Posterior cingulate gyrus (tissue), 11 donors: ENCODE data around the gene SNX1.

ENCODE experiments used
- DNase-seq, 10 donors: peaks; one replicate each; pipeline versions ENCODE4 v3.0.0 to v3.0.0-alpha.2; 2020 to 2021; ENCODE audit warnings: mixed read lengths in 3 of 10
- intact Hi-C: fragments of 100-400 bp; cut with DNase I; formaldehyde crosslinking; loops from one replicate; pipeline ENCODE4 v1.15.1; 2023

Gene SNX1

GRCh38 chr15:64141798-64142512 is 46.2 kb downstream of the SNX1 start:
- intact Hi-C loops, result no loop called here
- DNase-seq, result peak in 1 of 10 donors; percentile 45

DNA sequence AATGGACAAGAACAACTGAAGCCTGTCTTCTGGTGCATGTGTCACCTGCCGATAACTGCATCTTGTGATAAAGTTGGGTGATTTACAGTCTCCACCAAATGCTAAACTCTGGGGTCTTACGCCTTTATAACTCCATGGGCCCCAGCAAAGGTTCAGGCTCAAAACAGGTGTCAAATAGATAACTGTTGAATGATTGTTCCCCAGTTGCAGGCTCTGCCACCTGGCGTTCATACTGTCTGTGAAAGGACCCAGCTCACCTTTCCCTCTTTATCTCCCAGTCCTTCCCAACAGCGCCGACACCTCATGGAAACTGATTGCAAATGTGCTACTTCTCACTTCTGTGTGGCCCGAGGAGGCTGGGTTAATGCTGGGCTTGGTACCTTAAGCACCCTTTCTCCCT is 47.5 kb downstream of the SNX1 start:
- intact Hi-C loops, result no loop called here
- no peak for DNase-seq

GRCh38 chr15:64144192-64144564 is 48.4 kb downstream of the SNX1 start:
- intact Hi-C loops, result no loop called here
- DNase-seq, result no peak

DNA sequence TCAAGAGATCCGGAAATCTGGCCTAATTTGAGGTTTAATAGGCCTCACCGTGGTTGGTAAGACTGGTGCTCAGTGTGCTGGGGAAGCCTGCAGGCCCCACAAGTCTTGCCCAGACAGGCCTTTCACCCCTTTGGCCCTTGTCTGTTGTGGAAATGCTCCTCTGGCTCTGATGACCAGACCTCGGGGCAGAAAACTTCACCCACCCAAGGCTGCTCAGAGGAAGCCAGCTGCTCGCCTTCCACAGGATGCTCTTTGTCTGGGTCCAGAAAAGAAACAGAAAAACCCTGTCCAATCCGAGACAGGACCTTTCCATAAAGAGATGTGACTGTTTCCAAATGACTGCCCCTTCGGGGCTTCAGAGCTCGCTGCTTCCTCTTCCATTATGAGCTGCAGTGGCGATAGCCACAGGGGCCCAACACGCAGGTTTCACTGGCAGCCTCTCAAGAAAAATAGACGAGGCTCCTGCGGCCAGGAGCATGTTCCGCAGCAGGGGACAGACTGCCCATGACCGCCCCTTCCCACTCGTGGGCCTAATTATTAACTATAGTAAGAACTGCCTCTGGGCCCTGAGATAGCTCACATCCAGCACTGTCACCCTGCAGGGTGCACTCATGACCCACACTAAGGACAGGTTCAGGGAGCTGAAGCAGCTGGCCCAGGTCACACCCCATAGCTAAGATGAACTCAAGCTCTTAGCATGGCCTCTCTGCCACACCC is 48.9 kb downstream of the SNX1 start:
- peak in 1 of 10 donors; percentile 76 for DNase-seq
- intact Hi-C loops, result no loop called here

DNA sequence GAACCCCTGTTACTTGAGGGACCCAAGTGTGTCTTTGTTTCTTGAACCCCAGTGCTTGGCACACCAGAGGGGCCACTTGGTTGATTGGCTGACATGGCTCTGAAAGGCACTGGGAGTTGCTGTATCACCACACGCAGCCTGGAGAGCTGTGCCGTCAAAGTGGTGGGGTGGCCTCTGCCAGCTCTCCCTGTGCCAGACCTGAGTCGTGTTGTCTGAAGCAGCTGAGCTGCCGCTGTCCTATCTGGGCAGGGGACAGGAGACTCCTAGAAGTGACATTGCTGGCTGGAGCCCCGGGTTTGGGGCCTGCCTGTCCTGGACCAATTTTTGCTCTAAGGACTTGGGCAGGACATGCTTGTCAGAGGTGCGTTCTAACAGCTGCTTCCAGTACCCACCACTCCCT is 50.3 kb downstream of the SNX1 start:
- intact Hi-C loops, result no loop called here
- DNase-seq, result no peak

- intact Hi-C loops, result no loop called here
These were observed 50.7 kb downstream of the SNX1 start for GRCh38 chr15:64146520-64146884.

DNA sequence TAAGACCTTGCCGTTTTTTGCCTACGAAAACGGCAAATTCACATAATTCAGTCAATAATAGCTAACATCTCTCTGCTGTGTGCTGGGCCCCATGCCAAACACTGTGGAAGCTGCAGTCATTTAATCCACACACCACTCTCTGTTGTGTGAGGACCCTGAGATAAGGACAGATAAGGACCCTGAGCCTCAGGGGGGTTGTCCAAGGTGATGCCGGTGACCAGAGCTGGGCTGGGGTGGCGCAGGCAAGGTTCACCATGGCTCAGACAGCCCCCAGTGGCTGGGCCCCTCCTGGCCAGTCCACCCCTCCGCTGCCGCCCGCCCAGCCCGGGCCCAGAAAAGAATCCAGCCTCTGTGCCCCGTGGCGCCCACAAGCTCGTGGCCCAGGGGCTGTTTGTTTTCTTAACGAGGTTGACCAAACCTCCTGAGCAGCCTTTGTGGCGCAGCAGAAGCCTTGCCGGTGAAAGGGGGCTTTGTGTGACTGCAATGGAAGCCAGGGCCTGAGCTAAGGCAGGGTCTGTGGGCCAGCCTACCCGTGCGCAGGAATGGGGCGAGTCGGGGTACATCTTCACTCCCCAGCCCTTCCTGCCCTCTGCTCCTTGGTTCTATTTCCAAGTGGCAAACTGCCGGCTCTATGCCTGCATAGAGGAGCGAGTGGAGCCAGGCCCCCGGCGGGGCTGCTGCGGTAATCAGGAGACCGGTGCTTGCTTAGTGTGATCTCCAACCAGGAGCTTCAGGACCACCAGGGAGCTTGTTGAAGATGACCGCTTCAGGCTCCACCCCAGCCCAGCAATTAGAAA is 51.3 kb downstream of the SNX1 start:
- peak in 3 of 10 donors; percentile 61 to 81 (median 63) for DNase-seq

More at GRCh38 chr15:64146520-64146884, 50.7 kb downstream of the SNX1 start:
- no peak for DNase-seq

GRCh38 chr15:64148168-64148567 is 52.4 kb downstream of the SNX1 start:
- intact Hi-C loops, result no loop called here
- no peak for DNase-seq

More for the DNA sequence above, 51.3 kb downstream of the SNX1 start:
- intact Hi-C loops, result no loop called here

- intact Hi-C loops, result no loop called here
- no peak for DNase-seq
These were observed 52.8 kb downstream of the SNX1 start for GRCh38 chr15:64148581-64148980.

GRCh38 chr15:64149424-64149823 is 53.6 kb downstream of the SNX1 start:
- intact Hi-C loops, result no loop called here
- peak in 2 of 10 donors; percentile 42 for DNase-seq

GRCh38 chr15:64149893-64150578 is 54.3 kb downstream of the SNX1 start:
- peak in 1 of 10 donors; percentile 41 for DNase-seq
- intact Hi-C loops, result loop anchor here (5.0 to 10.0 kb wide), 2 partner anchors 53 to 535 kb away; partner anchors contain the start of gene SNX1

- intact Hi-C loops, result loop anchor here (5.0 to 10.0 kb wide), 2 partner anchors 55 to 537 kb away; partner anchors contain the start of gene SNX1
- DNase-seq, result peak in 3 of 10 donors; percentile 39 to 89 (median 86)
These were observed 56.1 kb downstream of the SNX1 start, which contains the start of gene SNX22 for GRCh38 chr15:64151727-64152506. Gene SNX22, plus strand, starts transcription at chr15:64151731. Its CDS starts 45 bp downstream, at chr15:64151776.

GRCh38 chr15:64152507-64153387 is 57.0 kb downstream of the SNX1 start:
- intact Hi-C loops, result loop anchor here (5.0 to 10.0 kb wide), 2 partner anchors 55 to 538 kb away; partner anchors contain the start of gene SNX1
- DNase-seq, result peak in 2 of 10 donors; percentile 83 to 87

GRCh38 chr15:64153480-64154367 is 57.9 kb downstream of the SNX1 start:
- intact Hi-C loops, result loop anchor here (5.0 to 10.0 kb wide), 2 partner anchors 56 to 539 kb away; partner anchors contain the start of gene SNX1
- peak; percentile 90 to 99 (median 96) for DNase-seq

DNA sequence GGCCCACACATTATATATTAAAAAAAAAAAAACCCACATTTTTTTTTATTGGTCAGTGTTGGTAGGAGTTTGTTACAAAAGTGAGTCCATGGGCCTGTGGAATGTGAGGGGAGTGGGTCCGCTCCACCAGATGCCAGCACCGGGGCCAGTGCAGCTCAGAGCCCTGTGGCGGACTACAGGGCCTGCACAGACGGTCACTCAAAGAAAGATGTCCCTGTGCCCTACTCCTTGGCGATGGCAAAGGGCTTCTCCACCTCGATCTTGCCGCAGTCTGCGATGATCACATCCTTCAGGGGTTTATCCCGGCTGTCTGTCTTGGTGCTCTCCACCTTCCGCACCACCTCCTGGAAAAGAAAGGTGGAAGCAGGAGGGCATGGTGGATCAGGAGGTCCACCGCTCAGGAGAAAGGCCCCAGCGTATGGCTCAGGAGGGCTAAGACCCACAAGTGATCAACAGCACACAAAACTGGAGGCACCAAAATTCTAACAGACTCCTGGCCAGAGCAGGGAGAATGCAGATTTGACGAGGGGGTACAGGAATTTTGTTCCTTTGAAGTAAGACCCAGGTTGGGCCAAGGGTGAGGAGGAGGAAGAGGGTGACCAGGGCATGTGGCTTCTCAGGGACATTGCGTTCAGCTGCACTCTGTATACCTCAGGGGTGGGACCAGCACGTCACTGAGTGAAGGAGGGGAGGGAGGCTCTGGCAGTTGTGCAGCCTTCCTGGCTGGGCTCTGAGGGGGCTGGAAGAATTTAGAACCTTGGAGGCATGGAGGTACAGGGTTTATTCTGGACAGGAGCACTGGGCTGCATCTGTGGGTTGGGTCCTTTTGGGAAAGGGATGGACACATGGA is 60.2 kb downstream of the SNX1 start:
- DNase-seq, result peak in 1 of 10 donors; percentile 79
- intact Hi-C loops, result loop anchor here (10.0 kb wide), 1 partner anchor 541 kb away; no protein-coding TSS in a partner anchor
